Activated CD4-positive, alpha-beta T cell treated with anti-CD3 and anti-CD28 coated beads, Interleukin-2, amount 50 U/mL, for 24 hours (primary cell): ENCODE results near the gene FOXO1.

Experiments
- DNase-seq, 2 donors: peaks; one replicate each; pipeline ENCODE4 v3.0.0-alpha.2; 2020; ENCODE audit warnings: low read depth in 1 of 2, low spot score in 1 of 2

Gene FOXO1

GRCh38 chr13:40639221-40639681 lies 27.2 kb downstream of the FOXO1 start:
- no peak for DNase-seq

- no peak for DNase-seq
Measured at GRCh38 chr13:40637643-40638042, 28.8 kb downstream of the FOXO1 start.

- no peak for DNase-seq
Measured at GRCh38 chr13:40635315-40635995, 31.0 kb downstream of the FOXO1 start.

- no peak for DNase-seq
Measured at GRCh38 chr13:40632915-40633314, 33.5 kb downstream of the FOXO1 start.

GRCh38 chr13:40631605-40632004 lies 34.8 kb downstream of the FOXO1 start:
- DNase-seq: no peak

- no peak for DNase-seq
Measured at GRCh38 chr13:40629678-40630384, 36.6 kb downstream of the FOXO1 start.

GRCh38 chr13:40626977-40627376 lies 39.5 kb downstream of the FOXO1 start:
- no peak for DNase-seq

- no peak for DNase-seq
Measured at GRCh38 chr13:40626561-40626960, 39.9 kb downstream of the FOXO1 start.

- DNase-seq: no peak
Measured at GRCh38 chr13:40624986-40625385, 41.5 kb downstream of the FOXO1 start.

GRCh38 chr13:40624383-40624782 lies 42.1 kb downstream of the FOXO1 start:
- DNase-seq: no peak

GRCh38 chr13:40622761-40623160 lies 43.7 kb downstream of the FOXO1 start:
- DNase-seq: no peak

- no peak for DNase-seq
Measured at GRCh38 chr13:40622246-40622645, 44.2 kb downstream of the FOXO1 start.

GRCh38 chr13:40619479-40619814 lies 47.0 kb downstream of the FOXO1 start:
- DNase-seq: no peak

GRCh38 chr13:40618581-40619478 lies 47.6 kb downstream of the FOXO1 start:
- no peak for DNase-seq

GRCh38 chr13:40617801-40618356 lies 48.6 kb downstream of the FOXO1 start:
- DNase-seq: no peak

- no peak for DNase-seq
Measured at GRCh38 chr13:40615619-40616018, 50.8 kb downstream of the FOXO1 start.

- DNase-seq: no peak
Measured at GRCh38 chr13:40613914-40614313, 52.5 kb downstream of the FOXO1 start.

GRCh38 chr13:40613192-40613818 lies 53.1 kb downstream of the FOXO1 start:
- DNase-seq: peak in 1 of 2 donors; percentile 43

GRCh38 chr13:40612041-40612440 lies 54.4 kb downstream of the FOXO1 start:
- DNase-seq: no peak

GRCh38 chr13:40611635-40612034 lies 54.8 kb downstream of the FOXO1 start:
- no peak for DNase-seq

GRCh38 chr13:40611004-40611403 lies 55.4 kb downstream of the FOXO1 start:
- no peak for DNase-seq
